Measurements from ENCODE around the gene NISCH. TPM values are rescaled to one million over a fixed set of nuclear protein-coding genes. Genes with fewer than 3 reads are reported as not detected.

Gene NISCH
- total RNA-seq, 1 donor from 2014 or later, result 240 TPM

- no peak for TF ChIP-seq CTCF (IDR thresholded peaks at IDR 0.05; ENCODE audit: unreplicated experiment)
- H3K36me3 Mint-ChIP-seq, result no peaks in the 10 kb centered on the region
- no peak overlapping the region for H3K4me3 Mint-ChIP-seq
- no peak overlapping the region for H3K27ac Mint-ChIP-seq
- no peaks in the 10 kb centered on the region for H3K9me3 Mint-ChIP-seq
- DNase-seq (ENCODE audit: low spot score in 2 of 2, unreplicated experiment in 2 of 2), result no peak
- H3K4me1 Mint-ChIP-seq, result peaks cover 2% of the 10 kb centered on the region
- no peaks in the 10 kb centered on the region for H3K27me3 Mint-ChIP-seq (ENCODE audit: low read depth)
Observed at GRCh38 chr3:52516509-52517195, 61.2 kb downstream of the NISCH start.

GRCh38 chr3:52517796-52518722, 62.7 kb downstream of the NISCH start:
- no peak for DNase-seq (ENCODE audit: low spot score in 2 of 2, unreplicated experiment in 2 of 2)
- no peaks in the 10 kb centered on the region for H3K36me3 Mint-ChIP-seq
- H3K9me3 Mint-ChIP-seq, result no peaks in the 10 kb centered on the region
- TF ChIP-seq CTCF (IDR thresholded peaks at IDR 0.05; ENCODE audit: unreplicated experiment), result no peak
- peaks cover 2% of the 10 kb centered on the region for H3K4me1 Mint-ChIP-seq
- no peaks in the 10 kb centered on the region for H3K27me3 Mint-ChIP-seq (ENCODE audit: low read depth)
- no peak overlapping the region for H3K4me3 Mint-ChIP-seq
- no peak overlapping the region for H3K27ac Mint-ChIP-seq

GRCh38 chr3:52518723-52519444, 63.5 kb downstream of the NISCH start:
- Mint-ChIP-seq H3K9me3 (no peaks in the 10 kb centered on the region), H3K36me3 (peaks cover under 1% of the 10 kb centered on the region), H3K27ac (no peak overlapping the region), H3K4me1 (peaks cover 2% of the 10 kb centered on the region), H3K4me3 (no peak overlapping the region), H3K27me3 (ENCODE audit: low read depth) (no peaks in the 10 kb centered on the region)
- TF ChIP-seq CTCF (IDR thresholded peaks at IDR 0.05; ENCODE audit: unreplicated experiment), result no peak
- no peak for DNase-seq (ENCODE audit: low spot score in 2 of 2, unreplicated experiment in 2 of 2)

GRCh38 chr3:52519445-52520140, 64.2 kb downstream of the NISCH start:
- no peak for TF ChIP-seq CTCF (IDR thresholded peaks at IDR 0.05; ENCODE audit: unreplicated experiment)

DNA sequence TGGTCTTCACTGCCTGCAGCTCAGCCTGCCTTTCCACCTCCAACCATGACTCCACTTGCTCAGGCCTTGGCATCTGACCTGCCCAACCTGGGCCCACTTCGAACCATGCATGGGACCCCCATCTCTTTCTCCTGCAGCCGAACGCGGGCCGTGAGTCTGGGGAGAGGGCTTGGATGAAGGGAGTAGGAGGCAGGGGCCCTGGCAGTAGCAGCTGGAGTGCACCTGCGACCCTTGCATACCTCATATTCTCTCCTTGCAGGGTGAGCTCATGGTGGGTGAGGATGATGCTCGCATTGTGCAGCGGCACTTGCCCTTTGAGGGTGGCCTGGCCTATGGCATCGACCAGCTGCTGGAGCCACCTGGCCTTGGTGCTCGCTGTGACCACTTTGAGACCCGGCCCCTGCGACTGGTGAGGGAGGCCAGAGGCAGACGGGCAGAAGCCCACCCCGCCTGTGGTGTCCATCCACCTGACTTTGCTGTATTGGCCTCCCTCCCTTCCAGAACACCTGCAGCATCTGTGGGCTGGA, 64.8 kb downstream of the NISCH start:
- Mint-ChIP-seq H3K4me1 (peaks cover 9% of the 10 kb centered on the region), H3K4me3 (no peak overlapping the region), H3K36me3 (peaks cover 8% of the 10 kb centered on the region), H3K27me3 (ENCODE audit: low read depth) (no peaks in the 10 kb centered on the region), H3K9me3 (no peaks in the 10 kb centered on the region), H3K27ac (no peak overlapping the region)
- no peak for DNase-seq (ENCODE audit: low spot score in 2 of 2, unreplicated experiment in 2 of 2)
- TF ChIP-seq CTCF (IDR thresholded peaks at IDR 0.05; ENCODE audit: unreplicated experiment), result no peak

More at GRCh38 chr3:52519445-52520140, 64.2 kb downstream of the NISCH start:
- H3K27ac Mint-ChIP-seq, result no peak overlapping the region
- H3K27me3 Mint-ChIP-seq (ENCODE audit: low read depth), result no peaks in the 10 kb centered on the region
- peaks cover 7% of the 10 kb centered on the region for H3K36me3 Mint-ChIP-seq
- H3K4me1 Mint-ChIP-seq, result peaks cover 7% of the 10 kb centered on the region
- H3K4me3 Mint-ChIP-seq, result no peak overlapping the region
- no peaks in the 10 kb centered on the region for H3K9me3 Mint-ChIP-seq
- no peak for DNase-seq (ENCODE audit: low spot score in 2 of 2, unreplicated experiment in 2 of 2)

Measured in mesothelial cell of epicardium (in vitro differentiated cells).